WTC11 (cell line): Measurements from ENCODE around the gene ZEB1. TPM values are rescaled to one million over a fixed set of nuclear protein-coding genes. Genes with fewer than 3 reads are reported as not detected.
A peak's percentile ranks its signal among the peaks of the same experiment; 100 is the strongest.

Experiments used
- ATAC-seq: fragments of 200-7000 bp; cut with Tn5 transposase; 2 replicates; pipeline ENCODE4 v1.10.0; 2021; ENCODE audit warnings: mild to moderate bottlenecking, moderate library complexity
- CTCF ChIA-PET: fragments of 300-600 bp; sonication (Branson Sonifier 250); formaldehyde crosslinking; loops from one replicate; lab custom pipeline; 2021; ENCODE audit warnings: antibody characterized with exemption; lab: Charles Lee
- POLR2A ChIA-PET: fragments of 350-600 bp; sonication (Branson Sonifier 250); formaldehyde crosslinking; loops from one replicate; lab custom pipeline; 2021; ENCODE audit warnings: antibody characterized with exemption; lab: Charles Lee
- DNase-seq: peaks from one replicate; pipeline ENCODE4 v3.0.0; 2021; ENCODE audit warnings: low spot score
- H3K27ac Mint-ChIP-seq: 2 replicates; pipeline ENCODE4 v1.8.0; 2021; ENCODE audit warnings: mixed read lengths
- H3K27me3 Mint-ChIP-seq: 2 replicates; pipeline ENCODE4 v1.8.0; 2021; ENCODE audit warnings: low read depth, mild to moderate bottlenecking, moderate library complexity, mixed read lengths
- H3K36me3 Mint-ChIP-seq: 2 replicates; pipeline ENCODE4 v1.8.0; 2021; ENCODE audit warnings: mixed read lengths
- H3K4me1 Mint-ChIP-seq: 2 replicates; pipeline ENCODE4 v1.8.0; 2022; ENCODE audit warnings: mixed read lengths
- H3K4me3 Mint-ChIP-seq: 2 replicates; pipeline ENCODE4 v1.8.0; 2021; ENCODE audit warnings: mild to moderate bottlenecking, moderate library complexity, mixed read lengths
- H3K9me3 Mint-ChIP-seq: 2 replicates; pipeline ENCODE4 v1.8.0; 2021; ENCODE audit warnings: mixed read lengths
- ARID4B ChIP-seq: sonication (generic); formaldehyde crosslinking; IDR thresholded peaks from 2 replicates; pipeline ENCODE4 v1.8.0; 2023; ENCODE audit warnings: missing genetic modification reagents, mild to moderate bottlenecking, borderline replicate concordance
- ATF1 ChIP-seq: sonication (generic); formaldehyde crosslinking; IDR thresholded peaks from 2 replicates; pipeline ENCODE4 v1.8.1; 2023; ENCODE audit warnings: mild to moderate bottlenecking, moderate library complexity, missing genetic modification reagents
- CREB1 ChIP-seq: sonication (generic); formaldehyde crosslinking; IDR thresholded peaks from 2 replicates; pipeline ENCODE4 v1.8.0; 2023; ENCODE audit warnings: mild to moderate bottlenecking, missing genetic modification reagents
- EMX1 ChIP-seq: fragments of 250-450 bp; sonication (Bioruptor Pico); IDR thresholded peaks from 2 replicates; pipeline ENCODE4 v1.8.0; 2021; ENCODE audit warnings: mild to moderate bottlenecking
- FOXP1 ChIP-seq: sonication (generic); formaldehyde crosslinking; IDR thresholded peaks from 2 replicates; pipeline ENCODE4 v1.8.0; 2022; ENCODE audit warnings: missing genetic modification reagents, mild to moderate bottlenecking, moderate library complexity, borderline replicate concordance
- HMGXB4 ChIP-seq: sonication (generic); formaldehyde crosslinking; IDR thresholded peaks from 2 replicates; pipeline ENCODE4 v1.8.1; 2023; ENCODE audit warnings: mild to moderate bottlenecking, moderate library complexity, missing genetic modification reagents
- NFYB ChIP-seq: sonication (generic); formaldehyde crosslinking; conservative IDR thresholded peaks from 2 replicates; pipeline ENCODE4 v1.8.0; 2022; ENCODE audit warnings: low read depth, missing genetic modification reagents
- NR1H2 ChIP-seq: sonication (generic); formaldehyde crosslinking; IDR thresholded peaks from 2 replicates; pipeline ENCODE4 v1.9.0; 2021; ENCODE audit warnings: mild to moderate bottlenecking, moderate library complexity, missing genetic modification reagents
- ZMAT4 ChIP-seq: fragments of 250-450 bp; sonication (Bioruptor Pico); IDR thresholded peaks from 2 replicates; pipeline ENCODE4 v1.9.0; 2021; ENCODE audit warnings: mild to moderate bottlenecking
- ZNF138 ChIP-seq: sonication (generic); formaldehyde crosslinking; conservative IDR thresholded peaks from 2 replicates; pipeline ENCODE4 v1.8.1; 2022; ENCODE audit warnings: mild to moderate bottlenecking, moderate library complexity, missing genetic modification reagents
- ZNF263 ChIP-seq: sonication (generic); formaldehyde crosslinking; IDR thresholded peaks from 2 replicates; pipeline ENCODE4 v1.8.1; 2022; ENCODE audit warnings: low read depth, mild to moderate bottlenecking, moderate library complexity, missing genetic modification reagents
- ZNF416 ChIP-seq: fragments of 250-450 bp; sonication (Bioruptor Pico); IDR thresholded peaks from 2 replicates; pipeline ENCODE4 v1.9.0; 2021; ENCODE audit warnings: mild to moderate bottlenecking, inconsistent platforms
- ZNF425 ChIP-seq: fragments of 250-450 bp; sonication (Bioruptor Pico); conservative IDR thresholded peaks from 2 replicates; pipeline ENCODE4 v1.9.0; 2021; ENCODE audit warnings: mild to moderate bottlenecking
- total RNA-seq: library from RNA; stranded (reverse); gene quantifications from 3 replicates; pipeline ENCODE4 v1.2.3, GENCODE V29; 2021
- TF ChIP-seq, protein P1 (sequence below): sonication (generic); formaldehyde crosslinking; IDR thresholded peaks from 2 replicates; pipeline ENCODE4 v1.8.0; 2022; ENCODE audit warnings: mild to moderate bottlenecking, missing genetic modification reagents
- TF ChIP-seq, protein P2 (sequence below): sonication (generic); formaldehyde crosslinking; IDR thresholded peaks from 2 replicates; pipeline ENCODE4 v1.8.0; 2022; ENCODE audit warnings: mild to moderate bottlenecking, missing genetic modification reagents
- TF ChIP-seq, protein P3 (sequence below): sonication (generic); formaldehyde crosslinking; IDR thresholded peaks from 2 replicates; pipeline ENCODE4 v1.8.1; 2022; ENCODE audit warnings: mild to moderate bottlenecking, moderate library complexity, missing genetic modification reagents
- TF ChIP-seq, protein P4 (sequence below): sonication (generic); formaldehyde crosslinking; IDR thresholded peaks from 2 replicates; pipeline ENCODE4 v1.8.1; 2022; ENCODE audit warnings: low read depth, missing genetic modification reagents, borderline replicate concordance

Gene ZEB1
- total RNA-seq, 1 experiment from 2014 or later, result 0.39 TPM

GRCh38 chr10:31318382-31318853, 598 bp upstream of the ZEB1 start (continued):
- 0 out of 2 replicates have a peak, but pooled peaks have one; percentile 33 for TF ChIP-seq ARID4B (CRISPR knock-in tag)
- no peak for TF ChIP-seq ZNF425 (CRISPR knock-in tag)
- TF ChIP-seq, protein P1, sequence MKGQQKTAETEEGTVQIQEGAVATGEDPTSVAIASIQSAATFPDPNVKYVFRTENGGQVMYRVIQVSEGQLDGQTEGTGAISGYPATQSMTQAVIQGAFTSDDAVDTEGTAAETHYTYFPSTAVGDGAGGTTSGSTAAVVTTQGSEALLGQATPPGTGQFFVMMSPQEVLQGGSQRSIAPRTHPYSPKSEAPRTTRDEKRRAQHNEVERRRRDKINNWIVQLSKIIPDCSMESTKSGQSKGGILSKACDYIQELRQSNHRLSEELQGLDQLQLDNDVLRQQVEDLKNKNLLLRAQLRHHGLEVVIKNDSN, result peak; percentile 25; the same call in 1 of the 2 replicates
- TF ChIP-seq FOXP1, result no peak
- TF ChIP-seq, protein P2, sequence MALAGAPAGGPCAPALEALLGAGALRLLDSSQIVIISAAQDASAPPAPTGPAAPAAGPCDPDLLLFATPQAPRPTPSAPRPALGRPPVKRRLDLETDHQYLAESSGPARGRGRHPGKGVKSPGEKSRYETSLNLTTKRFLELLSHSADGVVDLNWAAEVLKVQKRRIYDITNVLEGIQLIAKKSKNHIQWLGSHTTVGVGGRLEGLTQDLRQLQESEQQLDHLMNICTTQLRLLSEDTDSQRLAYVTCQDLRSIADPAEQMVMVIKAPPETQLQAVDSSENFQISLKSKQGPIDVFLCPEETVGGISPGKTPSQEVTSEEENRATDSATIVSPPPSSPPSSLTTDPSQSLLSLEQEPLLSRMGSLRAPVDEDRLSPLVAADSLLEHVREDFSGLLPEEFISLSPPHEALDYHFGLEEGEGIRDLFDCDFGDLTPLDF (CRISPR knock-in tag), result no peak
- no peak for TF ChIP-seq ZNF416
- peak; percentile 37; the same call in 1 of the 2 replicates for TF ChIP-seq HMGXB4
- TF ChIP-seq, protein P3, sequence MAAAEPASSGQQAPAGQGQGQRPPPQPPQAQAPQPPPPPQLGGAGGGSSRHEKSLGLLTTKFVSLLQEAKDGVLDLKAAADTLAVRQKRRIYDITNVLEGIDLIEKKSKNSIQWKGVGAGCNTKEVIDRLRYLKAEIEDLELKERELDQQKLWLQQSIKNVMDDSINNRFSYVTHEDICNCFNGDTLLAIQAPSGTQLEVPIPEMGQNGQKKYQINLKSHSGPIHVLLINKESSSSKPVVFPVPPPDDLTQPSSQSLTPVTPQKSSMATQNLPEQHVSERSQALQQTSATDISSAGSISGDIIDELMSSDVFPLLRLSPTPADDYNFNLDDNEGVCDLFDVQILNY, result no peak
- TF ChIP-seq ZMAT4 (CRISPR knock-in tag), result no peak
- no peak for TF ChIP-seq NFYB (CRISPR knock-in tag)
- no peak for TF ChIP-seq CREB1 (CRISPR knock-in tag)
- TF ChIP-seq, all 79 proteins: peak for 3

- Mint-ChIP-seq H3K9me3 (no peaks in the 10 kb centered on the region), H3K4me3 (peak overlapping the region; percentile 97), H3K36me3 (no peaks in the 10 kb centered on the region), H3K27me3 (peaks cover 75% of the 10 kb centered on the region), H3K27ac (no peak overlapping the region), H3K4me1 (peaks cover 13% of the 10 kb centered on the region)
- POLR2A ChIA-PET, result no interaction called here
- DNase-seq, result peak; percentile 50
- ATAC-seq, result peak; percentile 43
- CTCF ChIA-PET, result no interaction called here
- TF ChIP-seq NR1H2 (CRISPR knock-in tag), result no peak
- TF ChIP-seq, protein P4, sequence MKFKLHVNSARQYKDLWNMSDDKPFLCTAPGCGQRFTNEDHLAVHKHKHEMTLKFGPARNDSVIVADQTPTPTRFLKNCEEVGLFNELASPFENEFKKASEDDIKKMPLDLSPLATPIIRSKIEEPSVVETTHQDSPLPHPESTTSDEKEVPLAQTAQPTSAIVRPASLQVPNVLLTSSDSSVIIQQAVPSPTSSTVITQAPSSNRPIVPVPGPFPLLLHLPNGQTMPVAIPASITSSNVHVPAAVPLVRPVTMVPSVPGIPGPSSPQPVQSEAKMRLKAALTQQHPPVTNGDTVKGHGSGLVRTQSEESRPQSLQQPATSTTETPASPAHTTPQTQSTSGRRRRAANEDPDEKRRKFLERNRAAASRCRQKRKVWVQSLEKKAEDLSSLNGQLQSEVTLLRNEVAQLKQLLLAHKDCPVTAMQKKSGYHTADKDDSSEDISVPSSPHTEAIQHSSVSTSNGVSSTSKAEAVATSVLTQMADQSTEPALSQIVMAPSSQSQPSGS (CRISPR knock-in tag), result no peak
- TF ChIP-seq ZNF263 (CRISPR knock-in tag), result no peak
- TF ChIP-seq ATF1 (CRISPR knock-in tag), result no peak
- no peak for TF ChIP-seq EMX1
- no peak for TF ChIP-seq ZNF138 (CRISPR knock-in tag)
Observed at GRCh38 chr10:31319602-31320549, 860 bp downstream of the ZEB1 start.
